IPS-18c (cell line): Measurements from ENCODE around the gene SLC2A9.

Experiments used
- H3K4me3 ChIP-seq: 2 replicates; pipeline ENCODE4 v1.7.0; 2013; ENCODE audit warnings: low read depth, mild to moderate bottlenecking, low read length, moderate library complexity; ENCODE audit not compliant: insufficient read depth
- H3K9me3 ChIP-seq: one replicate; pipeline ENCODE4 v1.6.1; 2013; ENCODE audit warnings: mild to moderate bottlenecking, low read length, moderate library complexity; ENCODE audit not compliant: control insufficient read depth, insufficient read depth

SLC2A9 gene

GRCh38 chr4:9899306-9900055 is 121.8 kb downstream of the SLC2A9 start:
- H3K9me3 ChIP-seq: peaks cover 3% of the 10 kb centered on the region

DNA sequence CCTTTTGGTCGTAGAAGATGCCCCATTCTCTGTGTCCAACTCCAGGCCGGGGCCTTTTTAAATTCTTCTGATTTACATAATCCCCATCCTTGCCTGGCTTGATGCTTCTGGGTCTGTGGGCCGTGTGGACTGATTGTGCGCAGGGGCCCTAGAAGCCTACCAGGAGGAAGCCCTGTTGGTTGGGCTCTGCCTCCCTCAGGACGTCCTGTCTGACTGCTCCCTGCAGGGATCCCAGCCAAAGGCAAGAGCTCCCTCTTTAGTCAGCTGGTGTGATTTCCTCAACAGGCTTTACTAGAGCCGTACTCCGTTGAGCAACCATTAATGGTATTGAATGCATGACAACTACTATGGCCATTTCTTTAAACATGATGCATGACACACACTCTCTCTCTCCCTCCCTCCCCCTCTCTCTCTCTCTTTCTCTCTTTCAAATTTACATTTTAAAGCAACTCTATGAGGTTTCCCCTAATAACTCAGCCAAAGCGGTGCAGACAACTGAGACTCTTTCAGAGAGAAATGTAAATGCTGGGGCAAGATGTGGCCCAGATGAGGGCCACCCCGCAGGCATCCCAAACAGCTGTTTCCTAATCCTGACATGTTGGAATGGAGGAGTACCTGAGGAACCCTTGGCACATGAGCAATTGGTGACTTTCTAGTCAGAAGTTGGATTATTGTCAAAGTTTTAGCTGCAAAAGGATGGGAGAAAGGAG is 122.5 kb downstream of the SLC2A9 start:
- Histone ChIP-seq H3K9me3 (peaks cover 3% of the 10 kb centered on the region), H3K4me3 (no peak overlapping the region)

More at GRCh38 chr4:9899306-9900055, 121.8 kb downstream of the SLC2A9 start:
- no peak overlapping the region for H3K4me3 ChIP-seq

DNA sequence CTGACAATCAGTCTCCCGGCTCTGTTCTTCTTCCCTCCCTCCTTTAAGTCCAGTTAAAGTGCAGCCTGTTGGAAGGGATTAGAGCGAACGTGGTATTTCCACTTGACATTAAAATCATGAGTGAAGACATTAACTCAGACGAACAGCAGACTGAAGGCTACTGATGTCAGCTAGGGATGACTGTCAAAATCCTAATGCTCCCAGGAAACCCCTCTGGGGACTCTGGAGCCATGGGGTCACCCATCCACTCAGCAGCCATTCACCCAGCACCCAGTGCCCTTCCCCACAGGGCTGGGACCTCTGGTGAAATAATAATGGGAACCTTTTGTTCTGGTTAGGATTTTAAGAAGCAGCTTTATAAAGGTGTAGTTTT is 126.0 kb downstream of the SLC2A9 start:
- peaks cover 3% of the 10 kb centered on the region for H3K9me3 ChIP-seq

GRCh38 chr4:9894644-9895332 is 126.5 kb downstream of the SLC2A9 start:
- Histone ChIP-seq H3K4me3 (no peak overlapping the region), H3K9me3 (peaks cover 3% of the 10 kb centered on the region)

More for the DNA sequence above, 126.0 kb downstream of the SLC2A9 start:
- no peak overlapping the region for H3K4me3 ChIP-seq

DNA sequence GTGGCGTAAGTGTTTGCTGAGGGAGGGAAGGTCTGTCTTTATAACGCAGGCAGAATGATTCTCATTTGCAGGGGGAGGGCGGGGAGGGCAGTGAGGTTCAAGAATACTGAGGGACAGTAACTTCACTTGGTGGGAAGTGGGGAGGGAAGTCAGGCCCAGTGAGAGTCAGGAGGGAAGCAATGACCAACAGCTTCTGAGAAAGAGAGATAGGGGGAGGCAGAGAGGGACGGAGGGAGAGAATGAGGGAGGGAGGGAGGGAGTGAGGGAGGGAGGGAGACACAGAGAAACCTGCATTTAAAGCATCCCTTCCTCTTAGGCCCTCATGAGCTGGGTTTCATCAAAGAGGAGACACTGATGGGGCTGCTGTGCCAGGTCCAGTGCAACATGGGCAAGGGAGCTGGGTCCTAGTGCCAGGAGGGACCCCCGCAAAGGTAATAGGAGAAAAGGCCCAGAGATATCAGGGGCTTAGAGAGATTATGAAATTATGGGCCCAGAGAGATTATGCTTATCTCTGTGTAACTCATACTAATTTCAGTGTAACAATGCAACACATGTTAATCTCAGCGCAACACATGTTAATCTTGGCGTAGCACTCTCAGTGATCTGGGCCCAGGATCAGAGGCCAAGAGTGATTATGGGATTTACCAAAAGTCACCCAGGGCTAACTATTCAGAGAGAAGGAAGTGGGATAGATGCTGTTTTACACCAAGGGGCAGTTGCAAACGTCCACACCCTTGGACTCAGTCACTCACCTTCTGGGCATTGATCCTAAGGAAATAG is 127.8 kb downstream of the SLC2A9 start:
- H3K4me3 ChIP-seq: no peak overlapping the region
- H3K9me3 ChIP-seq: no peaks in the 10 kb centered on the region

- H3K4me3 ChIP-seq: no peak overlapping the region
- H3K9me3 ChIP-seq: no peaks in the 10 kb centered on the region
Measured at GRCh38 chr4:9891740-9892139, 129.6 kb downstream of the SLC2A9 start.

DNA sequence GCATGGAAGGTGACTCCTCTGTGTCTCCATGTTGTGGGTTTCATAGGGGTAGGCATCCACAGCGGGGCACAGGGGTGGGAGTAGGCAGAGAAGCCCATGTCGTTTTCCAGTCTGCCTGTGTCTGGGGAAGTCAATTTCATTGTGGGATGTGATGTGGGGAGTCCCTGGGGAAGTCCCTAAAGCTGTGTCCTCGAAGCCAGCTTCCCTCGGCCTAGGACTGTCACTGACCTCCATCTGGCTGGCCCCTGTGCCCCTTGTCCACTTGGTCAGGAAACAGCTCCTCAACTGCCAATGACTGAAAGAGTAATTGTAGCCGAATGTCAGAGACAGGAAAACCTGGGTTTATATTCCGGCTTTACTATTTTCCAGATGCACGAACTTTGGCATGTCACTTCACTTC is 130.2 kb downstream of the SLC2A9 start:
- H3K9me3 ChIP-seq: no peaks in the 10 kb centered on the region

DNA sequence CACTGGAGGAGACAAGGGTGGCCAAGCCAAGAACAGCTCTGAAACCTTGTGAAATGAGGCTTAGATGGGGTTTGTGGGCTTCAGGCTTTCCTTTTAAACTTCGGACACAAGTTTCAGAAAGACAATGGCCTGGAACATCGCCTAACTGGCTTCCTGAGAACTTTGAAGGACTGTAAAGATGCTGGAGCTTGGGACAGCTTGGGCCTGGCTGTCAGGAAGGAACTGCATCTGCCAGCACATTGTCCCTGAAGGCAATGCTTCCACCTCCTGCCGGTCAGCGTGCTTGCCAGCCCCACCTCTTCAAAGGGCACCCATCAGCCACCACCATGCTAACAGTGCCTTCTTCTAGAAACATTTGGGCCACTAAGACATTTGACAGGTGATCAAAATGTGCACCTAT is 132.0 kb downstream of the SLC2A9 start:
- H3K4me3 ChIP-seq: no peak overlapping the region
- no peaks in the 10 kb centered on the region for H3K9me3 ChIP-seq

More for the DNA sequence above, 130.2 kb downstream of the SLC2A9 start:
- H3K4me3 ChIP-seq: no peak overlapping the region

GRCh38 chr4:9885958-9886357 is 135.3 kb downstream of the SLC2A9 start:
- no peak overlapping the region for H3K4me3 ChIP-seq
- no peaks in the 10 kb centered on the region for H3K9me3 ChIP-seq

- H3K9me3 ChIP-seq: no peaks in the 10 kb centered on the region
Measured at GRCh38 chr4:9880406-9881197, 140.7 kb downstream of the SLC2A9 start.

DNA sequence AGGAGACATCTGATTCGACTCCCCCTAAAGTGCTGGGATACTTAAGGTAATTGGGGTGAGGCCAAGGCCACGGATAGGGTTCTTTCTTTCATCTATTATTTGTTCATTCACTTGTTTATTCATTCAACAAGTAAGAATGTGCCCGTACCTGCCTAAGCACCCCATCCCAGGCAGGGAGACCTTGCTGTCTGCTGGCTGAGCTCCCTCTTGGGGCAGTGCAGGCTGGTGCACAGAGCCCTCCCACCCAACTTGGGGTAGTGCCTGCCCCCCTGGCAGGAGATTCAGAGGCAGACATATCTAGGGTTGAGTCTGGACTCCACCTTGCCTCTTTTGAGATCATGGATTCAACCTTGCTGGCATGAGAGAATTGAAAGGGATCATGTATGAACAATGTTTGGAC is 144.2 kb downstream of the SLC2A9 start:
- no peak overlapping the region for H3K4me3 ChIP-seq

More at GRCh38 chr4:9880406-9881197, 140.7 kb downstream of the SLC2A9 start:
- no peak overlapping the region for H3K4me3 ChIP-seq

GRCh38 chr4:9875516-9875915 is 145.8 kb downstream of the SLC2A9 start:
- no peaks in the 10 kb centered on the region for H3K9me3 ChIP-seq
- H3K4me3 ChIP-seq: no peak overlapping the region

More for the DNA sequence above, 144.2 kb downstream of the SLC2A9 start:
- H3K9me3 ChIP-seq: no peaks in the 10 kb centered on the region

DNA sequence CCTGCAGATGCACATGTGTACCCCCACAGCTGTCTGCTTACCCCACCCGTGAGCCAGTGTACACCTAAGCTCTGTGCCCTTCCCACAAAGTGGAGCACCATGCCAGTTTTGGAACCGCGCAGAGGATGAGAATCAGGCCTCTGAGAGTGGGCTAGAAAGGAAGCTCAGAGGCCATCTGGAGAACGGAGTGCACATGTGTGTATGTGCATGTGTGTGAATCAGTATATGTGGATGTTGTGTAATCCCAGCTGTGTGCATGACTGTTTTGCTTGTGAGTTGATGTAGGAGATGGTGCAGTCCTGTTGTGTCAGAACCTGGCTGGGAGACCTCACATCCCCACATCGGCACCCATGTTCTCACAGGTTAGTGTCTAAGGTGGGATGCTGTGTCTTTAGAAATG is 146.9 kb downstream of the SLC2A9 start:
- H3K9me3 ChIP-seq: peaks cover 2% of the 10 kb centered on the region
- H3K4me3 ChIP-seq: no peak overlapping the region

DNA sequence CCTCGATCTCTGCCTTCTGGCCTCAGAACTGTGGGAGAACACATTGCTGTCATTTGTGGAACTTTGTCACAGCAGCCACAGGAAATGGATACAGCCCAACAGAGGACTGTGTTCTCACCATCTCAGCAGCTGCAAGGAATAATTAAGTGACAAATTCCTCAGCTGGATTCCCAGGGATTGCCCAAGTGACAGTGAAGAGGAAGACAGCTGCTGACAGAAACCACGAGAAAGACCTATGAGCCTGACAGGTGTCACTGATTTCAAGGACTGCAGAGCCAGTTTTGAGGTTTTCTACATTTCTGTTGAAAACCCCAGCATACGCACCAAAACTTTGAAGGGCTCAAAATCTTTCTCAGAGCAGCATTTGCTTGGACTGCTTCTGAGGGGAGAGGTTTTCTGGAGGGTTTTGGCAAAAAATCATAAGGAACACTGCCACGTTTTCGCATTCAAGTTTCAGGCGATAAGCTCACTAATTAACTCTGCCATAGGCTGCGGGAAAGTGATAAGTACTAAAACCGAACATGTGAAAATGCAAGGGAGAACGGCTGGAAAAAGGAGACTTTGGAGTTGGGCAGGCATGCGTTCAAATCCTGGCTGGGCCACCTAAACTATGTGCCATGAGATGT is 151.0 kb downstream of the SLC2A9 start:
- no peak overlapping the region for H3K4me3 ChIP-seq
- H3K9me3 ChIP-seq: peaks cover 2% of the 10 kb centered on the region

GRCh38 chr4:9867751-9868425 is 153.4 kb downstream of the SLC2A9 start:
- Histone ChIP-seq H3K9me3 (peaks cover 2% of the 10 kb centered on the region), H3K4me3 (no peak overlapping the region)

- H3K9me3 ChIP-seq: peaks cover 2% of the 10 kb centered on the region
- no peak overlapping the region for H3K4me3 ChIP-seq
Measured at GRCh38 chr4:9866931-9867330, 154.4 kb downstream of the SLC2A9 start.
